ENCODE measurements around the gene CPED1.
"Not testable (repeated sequence)": the region's sequence is repeated elsewhere in the genome, so short reads cannot be mapped to it uniquely, and the experiment has no call there.

CPED1 gene

GRCh38 chr7:121020989-121021969 lies 32.8 kb downstream of the CPED1 start:
- no peak for DNase-seq

GRCh38 chr7:121023194-121023593 lies 34.7 kb downstream of the CPED1 start:
- DNase-seq, result no peak

- DNase-seq, result no peak
These were observed 35.4 kb downstream of the CPED1 start for GRCh38 chr7:121023683-121024511.

- no peak for DNase-seq
These were observed 36.1 kb downstream of the CPED1 start for GRCh38 chr7:121024611-121025010.

GRCh38 chr7:121026159-121026558 lies 37.6 kb downstream of the CPED1 start:
- no peak for DNase-seq

GRCh38 chr7:121026577-121027111 lies 38.1 kb downstream of the CPED1 start:
- DNase-seq, result no peak

GRCh38 chr7:121027761-121028669 lies 39.5 kb downstream of the CPED1 start:
- DNase-seq, result no peak

GRCh38 chr7:121029302-121029701 lies 40.8 kb downstream of the CPED1 start:
- DNase-seq, result no peak

GRCh38 chr7:121030308-121030707 lies 41.8 kb downstream of the CPED1 start:
- no peak for DNase-seq

- DNase-seq, result no peak
These were observed 44.3 kb downstream of the CPED1 start for GRCh38 chr7:121032645-121033460.

- no peak for DNase-seq
These were observed 46.4 kb downstream of the CPED1 start for GRCh38 chr7:121034929-121035328.

GRCh38 chr7:121036776-121037175 lies 48.3 kb downstream of the CPED1 start:
- not testable (repeated sequence) for DNase-seq

- not testable (repeated sequence) for DNase-seq
These were observed 48.8 kb downstream of the CPED1 start for GRCh38 chr7:121037329-121037728.

GRCh38 chr7:121037957-121038716 lies 49.6 kb downstream of the CPED1 start:
- DNase-seq, result no peak

- DNase-seq, result no peak
These were observed 50.4 kb downstream of the CPED1 start for GRCh38 chr7:121038717-121039509.

- DNase-seq, result no peak
These were observed 51.0 kb downstream of the CPED1 start for GRCh38 chr7:121039510-121039822.

GRCh38 chr7:121039994-121040393 lies 51.5 kb downstream of the CPED1 start:
- DNase-seq, result no peak

GRCh38 chr7:121041516-121042148 lies 53.1 kb downstream of the CPED1 start:
- no peak for DNase-seq

- DNase-seq, result no peak
These were observed 53.7 kb downstream of the CPED1 start for GRCh38 chr7:121042195-121042594.
